22Rv1 (cell line): ENCODE measurements around the gene PRSS38.

Experiments used
- H3K27ac ChIP-seq: fragments of 450-650 bp; 2 replicates; pipeline ENCODE4 v1.5.1; 2017
- ZFX ChIP-seq: fragments of 450-650 bp; IDR thresholded peaks from 2 replicates; pipeline ENCODE4 v1.6.1; 2017; ENCODE audit warnings: antibody characterized with exemption, borderline replicate concordance
- TF ChIP-seq, protein P1 (sequence below): fragments of 450-650 bp; IDR thresholded peaks from 2 replicates; pipeline ENCODE4 v1.5.1; 2017; ENCODE audit warnings: mild to moderate bottlenecking

Gene PRSS38

DNA sequence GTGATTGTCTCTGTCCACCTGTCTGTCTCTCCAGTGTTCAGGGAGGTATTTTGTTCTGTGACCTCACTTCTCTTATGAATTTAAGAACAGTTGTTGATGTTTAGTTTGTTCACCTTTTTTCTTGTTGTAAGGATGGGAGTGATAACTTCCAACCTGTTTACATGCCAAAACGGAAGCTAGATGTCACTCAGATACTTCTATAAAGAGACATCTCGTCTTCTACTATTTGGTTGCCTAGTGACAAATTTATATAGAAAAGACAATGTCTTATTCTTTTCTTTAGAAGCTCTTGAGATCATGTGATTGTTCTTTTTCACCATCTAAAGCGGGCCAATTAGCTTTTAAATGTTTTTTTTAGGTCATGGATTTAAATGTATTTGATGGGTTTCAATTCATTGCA, 33.8 kb downstream of the PRSS38 start:
- TF ChIP-seq, protein P1, sequence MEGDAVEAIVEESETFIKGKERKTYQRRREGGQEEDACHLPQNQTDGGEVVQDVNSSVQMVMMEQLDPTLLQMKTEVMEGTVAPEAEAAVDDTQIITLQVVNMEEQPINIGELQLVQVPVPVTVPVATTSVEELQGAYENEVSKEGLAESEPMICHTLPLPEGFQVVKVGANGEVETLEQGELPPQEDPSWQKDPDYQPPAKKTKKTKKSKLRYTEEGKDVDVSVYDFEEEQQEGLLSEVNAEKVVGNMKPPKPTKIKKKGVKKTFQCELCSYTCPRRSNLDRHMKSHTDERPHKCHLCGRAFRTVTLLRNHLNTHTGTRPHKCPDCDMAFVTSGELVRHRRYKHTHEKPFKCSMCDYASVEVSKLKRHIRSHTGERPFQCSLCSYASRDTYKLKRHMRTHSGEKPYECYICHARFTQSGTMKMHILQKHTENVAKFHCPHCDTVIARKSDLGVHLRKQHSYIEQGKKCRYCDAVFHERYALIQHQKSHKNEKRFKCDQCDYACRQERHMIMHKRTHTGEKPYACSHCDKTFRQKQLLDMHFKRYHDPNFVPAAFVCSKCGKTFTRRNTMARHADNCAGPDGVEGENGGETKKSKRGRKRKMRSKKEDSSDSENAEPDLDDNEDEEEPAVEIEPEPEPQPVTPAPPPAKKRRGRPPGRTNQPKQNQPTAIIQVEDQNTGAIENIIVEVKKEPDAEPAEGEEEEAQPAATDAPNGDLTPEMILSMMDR, result no peak
- TF ChIP-seq ZFX, result no peak
- H3K27ac ChIP-seq, result no peak overlapping the region

- H3K27ac ChIP-seq, result no peak overlapping the region
- no peak for TF ChIP-seq ZFX
- TF ChIP-seq, protein P1, result no peak
Observed at GRCh38 chr1:227854189-227854588, 38.7 kb downstream of the PRSS38 start.

DNA sequence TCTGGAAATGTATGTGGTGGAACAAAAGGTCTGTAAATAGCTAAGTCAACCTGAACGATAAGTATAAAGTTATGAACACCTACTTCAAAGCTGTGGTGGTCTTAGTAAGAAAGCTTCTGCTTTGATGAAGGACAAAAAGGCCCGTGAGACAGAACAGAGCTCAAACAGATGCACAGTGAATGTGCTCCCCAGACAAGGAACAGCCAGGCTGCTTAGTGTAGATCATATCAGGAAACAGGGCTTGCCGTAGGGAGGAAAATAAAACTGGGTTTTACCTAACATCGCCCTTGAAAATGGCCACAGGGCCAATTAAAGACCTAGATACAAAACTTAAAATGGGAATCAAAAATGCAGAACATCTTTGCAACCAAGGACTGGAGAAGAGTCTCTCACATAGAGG, 40.2 kb downstream of the PRSS38 start:
- H3K27ac ChIP-seq, result no peak overlapping the region
- TF ChIP-seq ZFX, result no peak
- TF ChIP-seq, protein P1, result no peak

- TF ChIP-seq, protein P1, result no peak
- TF ChIP-seq ZFX, result no peak
- no peak overlapping the region for H3K27ac ChIP-seq
Observed at GRCh38 chr1:227856147-227856858, 40.8 kb downstream of the PRSS38 start.

- no peak for TF ChIP-seq ZFX
- TF ChIP-seq, protein P1, result no peak
- no peak overlapping the region for H3K27ac ChIP-seq
Observed at GRCh38 chr1:227864882-227865281, 49.4 kb downstream of the PRSS38 start.

DNA sequence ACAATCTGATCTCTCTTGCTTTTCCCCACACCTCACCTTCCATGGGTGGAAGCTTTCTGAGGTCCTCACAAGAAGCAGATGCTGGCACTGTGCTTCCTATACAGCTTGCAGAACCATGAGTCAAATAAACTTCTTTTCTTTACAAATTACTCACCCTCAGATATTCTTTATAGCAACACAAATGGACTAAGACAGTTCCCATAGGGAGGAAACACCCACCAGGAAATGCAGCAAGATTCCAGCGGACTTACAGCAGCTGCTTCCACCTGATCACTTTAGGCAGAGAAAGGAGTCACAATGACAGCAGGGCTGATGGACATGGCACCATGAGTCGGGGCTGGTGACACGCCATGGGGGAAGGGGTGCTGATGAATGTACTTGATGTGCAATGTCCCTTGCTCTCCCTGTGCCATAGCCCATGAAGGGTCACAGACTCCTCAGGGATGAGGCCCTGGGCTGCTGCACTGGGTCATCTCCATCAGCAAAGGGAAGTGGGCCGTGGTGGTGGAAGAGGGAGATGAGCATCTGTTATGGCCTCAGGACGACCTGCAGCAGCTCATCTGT, 53.9 kb downstream of the PRSS38 start:
- TF ChIP-seq, protein P1, result no peak
- no peak for TF ChIP-seq ZFX
- no peak overlapping the region for H3K27ac ChIP-seq

DNA sequence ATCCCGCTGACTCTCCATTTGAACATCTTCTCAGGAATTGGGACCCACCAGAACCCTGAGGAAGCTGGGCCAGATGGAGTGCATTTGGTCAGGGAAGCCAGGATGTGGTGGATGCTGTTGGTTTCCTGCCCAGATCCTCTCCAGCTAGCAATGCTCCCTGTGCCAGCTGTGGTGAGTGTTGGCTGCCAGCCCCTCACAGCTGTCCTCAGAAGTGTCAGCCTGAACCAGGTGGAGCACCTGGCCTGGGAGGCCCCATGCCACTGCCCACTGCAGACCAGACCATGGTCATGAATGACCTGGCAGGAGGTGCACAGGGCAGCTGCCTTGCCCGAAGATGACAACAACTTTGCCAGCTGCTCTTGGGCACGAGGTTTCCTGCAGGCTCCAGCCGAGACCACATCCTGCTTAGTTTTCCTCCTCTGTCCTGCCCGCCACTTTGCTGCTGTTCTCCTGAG, 54.4 kb downstream of the PRSS38 start:
- no peak overlapping the region for H3K27ac ChIP-seq
- TF ChIP-seq ZFX, result no peak
- TF ChIP-seq, protein P1, result no peak
